Colon (tissue), 2 donors: Measurements from ENCODE around the gene DMD.
A peak's percentile ranks its signal among the peaks of the same experiment; 100 is the strongest.

Source experiments
- FAIRE-seq: peaks from 2 replicates; lab custom pipeline; 2012; peaks lifted over from hg19 to GRCh38; lab: Jason Lieb, UNC
- donor health status: control.
- donor health status: control.

Gene DMD

GRCh38 chrX:31271615-31272471 is 1939.5 kb downstream of the DMD start:
- no peak for FAIRE-seq

GRCh38 chrX:31269914-31270313 is 1941.4 kb downstream of the DMD start:
- FAIRE-seq: no peak

- no peak for FAIRE-seq
Measured at GRCh38 chrX:31268359-31268758, 1943.0 kb downstream of the DMD start.

- no peak for FAIRE-seq
Measured at GRCh38 chrX:31266203-31267076, 1944.9 kb downstream of the DMD start.

- no peak for FAIRE-seq
Measured at GRCh38 chrX:31265383-31265782, 1946.0 kb downstream of the DMD start.

- FAIRE-seq: no peak
Measured at GRCh38 chrX:31260351-31260750, 1951.0 kb downstream of the DMD start.

- FAIRE-seq: no peak
Measured at GRCh38 chrX:31258166-31258565, 1953.2 kb downstream of the DMD start.

GRCh38 chrX:31255310-31256033 is 1955.9 kb downstream of the DMD start:
- FAIRE-seq: no peak

- no peak for FAIRE-seq
Measured at GRCh38 chrX:31252133-31252532, 1959.2 kb downstream of the DMD start.

GRCh38 chrX:31251336-31251735 is 1960.0 kb downstream of the DMD start:
- FAIRE-seq: no peak

- no peak for FAIRE-seq
Measured at GRCh38 chrX:31245714-31246113, 1965.6 kb downstream of the DMD start.

GRCh38 chrX:31243804-31244203 is 1967.5 kb downstream of the DMD start:
- no peak for FAIRE-seq

- no peak for FAIRE-seq
Measured at GRCh38 chrX:31240982-31241381, 1970.4 kb downstream of the DMD start.

GRCh38 chrX:31237189-31237588 is 1974.2 kb downstream of the DMD start:
- no peak for FAIRE-seq

GRCh38 chrX:31236231-31236630 is 1975.1 kb downstream of the DMD start:
- FAIRE-seq: no peak

- no peak for FAIRE-seq
Measured at GRCh38 chrX:31233941-31234496, 1977.3 kb downstream of the DMD start.

GRCh38 chrX:31232506-31232905 is 1978.8 kb downstream of the DMD start:
- no peak for FAIRE-seq

- FAIRE-seq: peak; percentile 62
Measured at GRCh38 chrX:31228909-31229308, 1982.4 kb downstream of the DMD start.

- FAIRE-seq: no peak
Measured at GRCh38 chrX:31228415-31228832, 1982.9 kb downstream of the DMD start.

- FAIRE-seq: no peak
Measured at GRCh38 chrX:31227250-31227649, 1984.1 kb downstream of the DMD start.

- no peak for FAIRE-seq
Measured at GRCh38 chrX:31225819-31226218, 1985.5 kb downstream of the DMD start.

GRCh38 chrX:31224381-31225012 is 1986.9 kb downstream of the DMD start:
- FAIRE-seq: no peak
